ENCODE data around the gene VPREB3.

VPREB3 gene

GRCh38 chr22:23782703-23783102, 28.5 kb upstream of the VPREB3 start:
- no peak overlapping the region for H3K27ac ChIP-seq
- no peak for DNase-seq (ENCODE audit: low spot score)
- TF ChIP-seq CTCF (IDR thresholded peaks at IDR 0.05), result no peak
- H3K4me3 ChIP-seq, result no peak overlapping the region

- Histone ChIP-seq H3K4me3 (no peak overlapping the region), H3K27ac (no peak overlapping the region)
- no peak for DNase-seq (ENCODE audit: low spot score)
- TF ChIP-seq CTCF (IDR thresholded peaks at IDR 0.05), result no peak
Measured at GRCh38 chr22:23782252-23782651, 28.0 kb upstream of the VPREB3 start.

- no peak for DNase-seq (ENCODE audit: low spot score)
- Histone ChIP-seq H3K4me3 (no peak overlapping the region), H3K27ac (no peak overlapping the region)
- TF ChIP-seq CTCF (IDR thresholded peaks at IDR 0.05), result no peak
Measured at GRCh38 chr22:23781511-23782183, 27.4 kb upstream of the VPREB3 start.

- Histone ChIP-seq H3K27ac (no peak overlapping the region), H3K4me3 (no peak overlapping the region)
- DNase-seq (ENCODE audit: low spot score), result no peak
- no peak for TF ChIP-seq CTCF (IDR thresholded peaks at IDR 0.05)
Measured at GRCh38 chr22:23781065-23781464, 26.8 kb upstream of the VPREB3 start.

- DNase-seq (ENCODE audit: low spot score), result no peak
- Histone ChIP-seq H3K4me3 (no peak overlapping the region), H3K27ac (no peak overlapping the region)
- TF ChIP-seq CTCF (IDR thresholded peaks at IDR 0.05), result no peak
Measured at GRCh38 chr22:23780146-23780748, 26.0 kb upstream of the VPREB3 start.

- no peak for DNase-seq (ENCODE audit: low spot score)
- H3K4me3 ChIP-seq, result no peak overlapping the region
- H3K27ac ChIP-seq, result no peak overlapping the region
- TF ChIP-seq CTCF (IDR thresholded peaks at IDR 0.05), result no peak
Measured at GRCh38 chr22:23779731-23780130, 25.5 kb upstream of the VPREB3 start.

GRCh38 chr22:23779083-23779482, 24.9 kb upstream of the VPREB3 start:
- no peak for DNase-seq (ENCODE audit: low spot score)
- no peak overlapping the region for H3K4me3 ChIP-seq
- no peak for TF ChIP-seq CTCF (IDR thresholded peaks at IDR 0.05)
- H3K27ac ChIP-seq, result no peak overlapping the region

Measured in coronary artery (tissue), 2 donors.